ENCODE results near the gene CASK. TPM values are rescaled to one million over a fixed set of nuclear protein-coding genes. Genes with fewer than 3 reads are reported as not detected.

The CASK gene
- total RNA-seq, 1 donor = 55.4 TPM

- H2AFZ ChIP-seq (ENCODE audit: low read length) = no peak overlapping the region
- H3K27me3 ChIP-seq (ENCODE audit: insufficient read depth, low read length) = peaks cover 8% of the 10 kb centered on the region
- H3K36me3 ChIP-seq (ENCODE audit: insufficient read depth, low read length) = peaks cover 4% of the 10 kb centered on the region
- no peak overlapping the region for H3K4me3 ChIP-seq (ENCODE audit: insufficient read depth, low read length)
- H3K4me1 ChIP-seq (ENCODE audit: insufficient read depth, low read length) = peaks cover 15% of the 10 kb centered on the region
- no peaks in the 10 kb centered on the region for H4K20me1 ChIP-seq (ENCODE audit: insufficient read depth, low read length)
- no peak overlapping the region for H3K4me2 ChIP-seq (ENCODE audit: insufficient read depth, low read length)
- no peak for DNase-seq (ENCODE audit: insufficient read length, low spot score, missing footprints)
- no peak overlapping the region for H3K27ac ChIP-seq (ENCODE audit: low read depth, low read length)
- TF ChIP-seq CTCF (IDR thresholded peaks at IDR 0.05; ENCODE audit: extremely low read depth, low read depth, low read length) = no peak
- no peaks in the 10 kb centered on the region for H3K9me3 ChIP-seq (ENCODE audit: low read depth, low read length)
- no peaks in the 10 kb centered on the region for H3K79me2 ChIP-seq (ENCODE audit: insufficient read depth, low read length)
These were observed 393.3 kb downstream of the CASK start for GRCh38 chrX:41530085-41530484.

- Histone ChIP-seq H3K4me3 (ENCODE audit: insufficient read depth, low read length) (no peak overlapping the region), H3K36me3 (ENCODE audit: insufficient read depth, low read length) (peaks cover 4% of the 10 kb centered on the region), H4K20me1 (ENCODE audit: insufficient read depth, low read length) (no peaks in the 10 kb centered on the region), H3K4me2 (ENCODE audit: insufficient read depth, low read length) (no peak overlapping the region), H3K4me1 (ENCODE audit: insufficient read depth, low read length) (peaks cover 20% of the 10 kb centered on the region), H3K27me3 (ENCODE audit: insufficient read depth, low read length) (peaks cover 8% of the 10 kb centered on the region), H3K9me3 (ENCODE audit: low read depth, low read length) (no peaks in the 10 kb centered on the region), H2AFZ (ENCODE audit: low read length) (no peak overlapping the region), H3K27ac (ENCODE audit: low read depth, low read length) (no peak overlapping the region), H3K79me2 (ENCODE audit: insufficient read depth, low read length) (no peaks in the 10 kb centered on the region)
- TF ChIP-seq CTCF (IDR thresholded peaks at IDR 0.05; ENCODE audit: extremely low read depth, low read depth, low read length) = no peak
- DNase-seq (ENCODE audit: insufficient read length, low spot score, missing footprints) = no peak
These were observed 394.1 kb downstream of the CASK start for GRCh38 chrX:41529221-41529620.

- Histone ChIP-seq H3K36me3 (ENCODE audit: insufficient read depth, low read length) (peaks cover 4% of the 10 kb centered on the region), H3K79me2 (ENCODE audit: insufficient read depth, low read length) (no peaks in the 10 kb centered on the region), H3K4me2 (ENCODE audit: insufficient read depth, low read length) (no peak overlapping the region), H3K4me1 (ENCODE audit: insufficient read depth, low read length) (peaks cover 21% of the 10 kb centered on the region), H3K4me3 (ENCODE audit: insufficient read depth, low read length) (no peak overlapping the region), H3K9me3 (ENCODE audit: low read depth, low read length) (no peaks in the 10 kb centered on the region), H4K20me1 (ENCODE audit: insufficient read depth, low read length) (no peaks in the 10 kb centered on the region), H3K27me3 (ENCODE audit: insufficient read depth, low read length) (peaks cover 8% of the 10 kb centered on the region), H3K27ac (ENCODE audit: low read depth, low read length) (no peak overlapping the region), H2AFZ (ENCODE audit: low read length) (no peak overlapping the region)
- no peak for TF ChIP-seq CTCF (IDR thresholded peaks at IDR 0.05; ENCODE audit: extremely low read depth, low read depth, low read length)
- DNase-seq (ENCODE audit: insufficient read length, low spot score, missing footprints) = no peak
These were observed 394.6 kb downstream of the CASK start for GRCh38 chrX:41528784-41529183.

- H3K4me1 ChIP-seq (ENCODE audit: insufficient read depth, low read length) = peaks cover 21% of the 10 kb centered on the region
- peak; percentile 66 for DNase-seq (ENCODE audit: insufficient read length, low spot score, missing footprints)
- no peaks in the 10 kb centered on the region for H3K9me3 ChIP-seq (ENCODE audit: low read depth, low read length)
- H3K4me2 ChIP-seq (ENCODE audit: insufficient read depth, low read length) = peak overlapping the region; percentile 18
- TF ChIP-seq CTCF (IDR thresholded peaks at IDR 0.05; ENCODE audit: extremely low read depth, low read depth, low read length) = no peak
- peak overlapping the region; percentile 43 for H3K27ac ChIP-seq (ENCODE audit: low read depth, low read length)
- peaks cover 4% of the 10 kb centered on the region for H3K36me3 ChIP-seq (ENCODE audit: insufficient read depth, low read length)
- no peaks in the 10 kb centered on the region for H4K20me1 ChIP-seq (ENCODE audit: insufficient read depth, low read length)
- H3K4me3 ChIP-seq (ENCODE audit: insufficient read depth, low read length) = no peak overlapping the region
- H3K27me3 ChIP-seq (ENCODE audit: insufficient read depth, low read length) = peaks cover 11% of the 10 kb centered on the region
- H3K79me2 ChIP-seq (ENCODE audit: insufficient read depth, low read length) = no peaks in the 10 kb centered on the region
- H2AFZ ChIP-seq (ENCODE audit: low read length) = no peak overlapping the region
These were observed 396.4 kb downstream of the CASK start for GRCh38 chrX:41526925-41527324.

All from osteoblast (primary cell).